ENCODE measurements around the gene MCOLN2. TPM values are rescaled to one million over a fixed set of nuclear protein-coding genes. Genes with fewer than 3 reads are reported as not detected.

MCOLN2 gene
- total RNA-seq, 1 experiment from 2014 or later: 1.3 TPM

GRCh38 chr1:85033221-85033620 is 36.3 kb upstream of the MCOLN2 start:
- Histone ChIP-seq H4K91ac (ENCODE audit: insufficient read length, low read depth, low read length) (no peak overlapping the region), H3K23me2 (ENCODE audit: insufficient read length, low read depth, low read length, poor library complexity, severe bottlenecking) (no peaks in the 10 kb centered on the region), H3K23ac (ENCODE audit: insufficient read length, low read depth, low read length) (no peak overlapping the region), H2AK5ac (ENCODE audit: insufficient read length, low read length) (no peak overlapping the region), H3K27ac (ENCODE audit: insufficient read length, low read depth, low read length) (no peak overlapping the region), H3K79me2 (ENCODE audit: insufficient read depth, low read length) (no peaks in the 10 kb centered on the region), H3K4me1 (ENCODE audit: insufficient read depth, low read length) (no peaks in the 10 kb centered on the region), H2BK20ac (ENCODE audit: low read depth, low read length, poor library complexity, severe bottlenecking) (no peak overlapping the region), H4K20me1 (ENCODE audit: control insufficient read depth, insufficient read depth, insufficient read length) (no peaks in the 10 kb centered on the region), H4K5ac (ENCODE audit: insufficient read length, low read depth, low read length) (no peak overlapping the region), H3K4me2 (ENCODE audit: insufficient read depth, insufficient read length, low read length) (no peak overlapping the region), H3K79me1 (ENCODE audit: insufficient read depth, low read depth, low read length, poor library complexity, severe bottlenecking) (no peaks in the 10 kb centered on the region), H2BK120ac (ENCODE audit: low read depth, low read length, poor library complexity, severe bottlenecking) (no peak overlapping the region), H3K9ac (ENCODE audit: extremely low read depth, insufficient read length, low read length) (no peak overlapping the region), H4K8ac (replicated peaks; ENCODE audit: insufficient read length, low read depth, low read length) (no peak overlapping the region), H2BK15ac (ENCODE audit: low read depth, low read length) (no peak overlapping the region), H3K9me3 (ENCODE audit: control insufficient read depth, low read depth, low read length) (no peaks in the 10 kb centered on the region), H2BK12ac (ENCODE audit: insufficient read length, low read depth, low read length) (no peak overlapping the region), H3K18ac (ENCODE audit: insufficient read length, low read depth, low read length) (no peak overlapping the region), H3K27me3 (ENCODE audit: insufficient read depth, low read length) (no peaks in the 10 kb centered on the region), H2BK5ac (ENCODE audit: insufficient read length, low read length) (no peak overlapping the region), H3K14ac (ENCODE audit: insufficient read depth, low read length) (no peak overlapping the region), H3K56ac (ENCODE audit: insufficient read length, low read depth, low read length) (no peak overlapping the region), H3K4ac (ENCODE audit: low read depth, low read length) (no peak overlapping the region), H2AFZ (ENCODE audit: low read length) (no peak overlapping the region), H3T11ph (ENCODE audit: low read length) (no peak overlapping the region)
- WGBS (ENCODE audit: extremely low coverage, insufficient read length, low lambda C conversion rate): no CpG with 5 or more reads among the region's 2 CpGs
- no peak for DNase-seq
- no peaks in the 10 kb centered on the region for H3K27me3 Mint-ChIP-seq (ENCODE audit: low read depth)
- no peak overlapping the region for H3K27ac Mint-ChIP-seq
- H3K4me1 Mint-ChIP-seq: no peaks in the 10 kb centered on the region
- H3K9me3 Mint-ChIP-seq: no peaks in the 10 kb centered on the region
- TF ChIP-seq CTCF (conservative IDR thresholded peaks at IDR 0.05): no peak
- H3K36me3 Mint-ChIP-seq (ENCODE audit: insufficient read depth in 1 of 3, low read depth in 3 of 3): no peaks in the 10 kb centered on the region
- H3K4me3 Mint-ChIP-seq: no peak overlapping the region

Measured in H9 (cell line).